GM23338 (cell line): ENCODE results near the gene C4orf54. TPM values are rescaled to one million over a fixed set of nuclear protein-coding genes. Genes with fewer than 3 reads are reported as not detected.

Experiments
- ATAC-seq: fragments of 200-7000 bp; cut with Tn5 transposase; 3 replicates; pipeline ENCODE4 v1.9.1; 2020
- DNase-seq: peaks from one replicate; pipeline ENCODE4 v3.0.0-alpha.2; 2015; ENCODE audit warnings: low spot score
- H2AFZ ChIP-seq: fragments of 200-600 bp; sonication (generic); 2 replicates; pipeline ENCODE4 v1.8.0; 2016; ENCODE audit warnings: antibody characterized with exemption, mild to moderate bottlenecking, moderate library complexity
- H3F3A ChIP-seq: fragments of 200-600 bp; sonication (generic); replicated peaks from 2 replicates; pipeline ENCODE4 v1.8.0; 2017; ENCODE audit warnings: antibody characterized with exemption, mixed run types, low read depth
- H3K27ac ChIP-seq: fragments of 200-600 bp; sonication (generic); 2 replicates; pipeline ENCODE4 v1.6.1; 2016; ENCODE audit warnings: low read depth
- H3K27me3 ChIP-seq: fragments of 200-600 bp; sonication (generic); 2 replicates; pipeline ENCODE4 v1.8.0; 2016; ENCODE audit warnings: mild to moderate bottlenecking, mixed run types, moderate library complexity; ENCODE audit not compliant: insufficient read depth
- H3K36me3 ChIP-seq: fragments of 200-600 bp; sonication (generic); 2 replicates; pipeline ENCODE4 v1.8.0; 2016; ENCODE audit warnings: mild to moderate bottlenecking; ENCODE audit not compliant: insufficient read depth
- H3K4me1 ChIP-seq: fragments of 200-600 bp; sonication (generic); 2 replicates; pipeline ENCODE4 v1.8.0; 2016; ENCODE audit warnings: mild to moderate bottlenecking, moderate library complexity; ENCODE audit not compliant: insufficient read depth
- H3K4me2 ChIP-seq: fragments of 200-600 bp; sonication (generic); 2 replicates; pipeline ENCODE4 v1.7.1; 2017; ENCODE audit warnings: mixed run types
- H3K4me3 ChIP-seq: fragments of 200-600 bp; sonication (generic); 2 replicates; pipeline ENCODE4 v1.6.1; 2016; ENCODE audit warnings: mixed run types
- H3K79me2 ChIP-seq: fragments of 200-600 bp; sonication (generic); replicated peaks from 2 replicates; pipeline ENCODE4 v1.8.0; 2017; ENCODE audit warnings: mild to moderate bottlenecking; ENCODE audit not compliant: insufficient read depth
- H3K9me2 ChIP-seq: fragments of 200-600 bp; sonication (generic); 2 replicates; pipeline ENCODE4 v1.8.0; 2017; ENCODE audit not compliant: insufficient read depth
- H4K20me1 ChIP-seq: fragments of 200-600 bp; sonication (generic); replicated peaks from 2 replicates; pipeline ENCODE4 v1.8.0; 2017; ENCODE audit warnings: mild to moderate bottlenecking; ENCODE audit not compliant: insufficient read depth
- H3K27ac Mint-ChIP-seq: 2 replicates; pipeline ENCODE4 v1.8.0; 2020; ENCODE audit warnings: inconsistent platforms, mild to moderate bottlenecking, moderate library complexity, mixed read lengths
- H3K27me3 Mint-ChIP-seq: 3 replicates; pipeline ENCODE4 v1.8.0; 2022; ENCODE audit warnings: low read depth, mild to moderate bottlenecking, moderate library complexity, mixed read lengths, inconsistent platforms; ENCODE audit not compliant: insufficient read depth, poor library complexity
- H3K36me3 Mint-ChIP-seq: 3 replicates; pipeline ENCODE4 v1.8.0; 2021; ENCODE audit warnings: low read depth, mild to moderate bottlenecking, inconsistent platforms, moderate library complexity, mixed read lengths
- H3K4me1 Mint-ChIP-seq: 3 replicates; pipeline ENCODE4 v1.8.0; 2020; ENCODE audit warnings: mild to moderate bottlenecking, inconsistent platforms, mixed read lengths
- H3K4me3 Mint-ChIP-seq: 3 replicates; pipeline ENCODE4 v1.8.0; 2021; ENCODE audit warnings: moderate library complexity, mild to moderate bottlenecking, inconsistent platforms, mixed read lengths
- H3K9me3 Mint-ChIP-seq: 3 replicates; pipeline ENCODE4 v1.8.0; 2020; ENCODE audit warnings: moderate library complexity, mild to moderate bottlenecking, inconsistent platforms, mixed read lengths
- CREB1 ChIP-seq: fragments of 250-450 bp; sonication (Bioruptor Pico); IDR thresholded peaks from 2 replicates; pipeline ENCODE4 v1.5.0; 2020; ENCODE audit warnings: low read depth, mild to moderate bottlenecking, moderate library complexity
- EZH2phosphoT487 ChIP-seq: fragments of 200-600 bp; sonication (generic); IDR thresholded peaks from one replicate; pipeline ENCODE4 v1.8.1; 2018; ENCODE audit warnings: antibody characterized with exemption; ENCODE audit not compliant: unreplicated experiment
- JUNB ChIP-seq: IDR thresholded peaks from one replicate; pipeline ENCODE4 v1.6.1; 2016; ENCODE audit warnings: antibody characterized with exemption; ENCODE audit not compliant: unreplicated experiment
- NANOG ChIP-seq: IDR thresholded peaks from 2 replicates; pipeline ENCODE4 v1.6.1; 2016; ENCODE audit warnings: antibody characterized with exemption, borderline replicate concordance
- POLR2AphosphoS5 ChIP-seq: IDR thresholded peaks from 2 replicates; pipeline ENCODE4 v1.6.1; 2016; ENCODE audit warnings: antibody characterized with exemption, low read depth
- REST ChIP-seq: IDR thresholded peaks from one replicate; pipeline ENCODE4 v1.6.1; 2018; ENCODE audit warnings: antibody characterized with exemption; ENCODE audit not compliant: unreplicated experiment
- polyA plus RNA-seq: library from polyadenylated mRNA; unstranded; fragments of >200 nt; fragmentation: Nextera tagmentation; extraction: Ambion mirVana; gene quantifications from 2 replicates; pipeline ENCODE4 v1.2.1, GENCODE V29; 2016
- total RNA-seq: library from RNA; depleted of rRNA; stranded (reverse); fragments of >200 nt; shearing (Covaris generic); gene quantifications from 2 replicates; pipeline ENCODE4 v1.2.3, GENCODE V29; 2014
- TF ChIP-seq, protein P1 (sequence below), 2 experiments: fragments of 200-600 bp in 1 of 2; sonication (generic) in 1 of 2; conservative IDR thresholded peaks; 2 replicates each; pipeline versions ENCODE4 v1.5.1 to v1.6.1; 2016 to 2017; ENCODE audit warnings: antibody characterized with exemption in 2 of 2, low read depth in 2 of 2, mild to moderate bottlenecking in 2 of 2, moderate library complexity in 1 of 2
- TF ChIP-seq, protein P2 (sequence below): IDR thresholded peaks from 2 replicates; pipeline ENCODE4 v1.6.1; 2016; ENCODE audit warnings: antibody characterized with exemption

The C4orf54 gene
- total and polyA plus RNA-seq, 2 experiments from 2014 or later: 0.03 TPM; not detected in 1

GRCh38 chr4:99683895-99684294, 26.3 kb upstream of the C4orf54 start (continued):
- no peak for TF ChIP-seq REST

DNA sequence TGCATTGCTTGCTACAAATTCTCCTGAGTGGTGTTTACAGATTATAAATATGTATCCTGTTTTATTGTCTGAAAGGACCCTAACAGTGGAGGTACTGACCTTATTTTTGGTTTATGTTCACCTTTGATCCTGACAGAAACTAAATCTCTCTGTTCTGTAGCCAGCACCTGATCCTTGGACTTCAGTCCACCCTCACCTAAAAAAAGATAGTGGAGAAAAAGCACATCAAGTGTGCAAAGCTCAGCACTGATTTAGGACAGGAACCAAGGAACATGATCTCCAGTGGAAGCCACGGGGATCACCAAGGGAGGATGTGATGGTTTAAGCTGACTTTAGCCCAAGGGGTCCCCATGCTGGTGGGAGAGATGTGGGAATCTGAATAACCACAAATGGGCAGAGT, 22.3 kb upstream of the C4orf54 start:
- Histone ChIP-seq H2AFZ (no peak overlapping the region), H3K27me3 (no peaks in the 10 kb centered on the region), H3K27ac (no peak overlapping the region), H3F3A (no peaks in the 10 kb centered on the region), H3K4me2 (no peak overlapping the region), H3K36me3 (no peaks in the 10 kb centered on the region), H3K79me2 (no peaks in the 10 kb centered on the region), H3K4me1 (peaks cover 7% of the 10 kb centered on the region; the same call in 1 of the 2 replicates), H4K20me1 (no peaks in the 10 kb centered on the region), H3K9me2 (0 out of 2 replicates have a peak, but pooled peaks cover 4% of the 10 kb centered on the region), H3K4me3 (no peak overlapping the region)
- H3K4me3 Mint-ChIP-seq: no peak overlapping the region
- DNase-seq (no peak), ATAC-seq (no peak)
- H3K9me3 Mint-ChIP-seq: no peaks in the 10 kb centered on the region; the same call in 2 of the 3 replicates
- no peaks in the 10 kb centered on the region for H3K27me3 Mint-ChIP-seq
- no peak overlapping the region for H3K27ac Mint-ChIP-seq
- H3K4me1 Mint-ChIP-seq: peaks cover 5% of the 10 kb centered on the region; the same call in 2 of the 3 replicates
- H3K36me3 Mint-ChIP-seq: no peaks in the 10 kb centered on the region
- TF ChIP-seq REST: no peak
- TF ChIP-seq, protein P1, sequence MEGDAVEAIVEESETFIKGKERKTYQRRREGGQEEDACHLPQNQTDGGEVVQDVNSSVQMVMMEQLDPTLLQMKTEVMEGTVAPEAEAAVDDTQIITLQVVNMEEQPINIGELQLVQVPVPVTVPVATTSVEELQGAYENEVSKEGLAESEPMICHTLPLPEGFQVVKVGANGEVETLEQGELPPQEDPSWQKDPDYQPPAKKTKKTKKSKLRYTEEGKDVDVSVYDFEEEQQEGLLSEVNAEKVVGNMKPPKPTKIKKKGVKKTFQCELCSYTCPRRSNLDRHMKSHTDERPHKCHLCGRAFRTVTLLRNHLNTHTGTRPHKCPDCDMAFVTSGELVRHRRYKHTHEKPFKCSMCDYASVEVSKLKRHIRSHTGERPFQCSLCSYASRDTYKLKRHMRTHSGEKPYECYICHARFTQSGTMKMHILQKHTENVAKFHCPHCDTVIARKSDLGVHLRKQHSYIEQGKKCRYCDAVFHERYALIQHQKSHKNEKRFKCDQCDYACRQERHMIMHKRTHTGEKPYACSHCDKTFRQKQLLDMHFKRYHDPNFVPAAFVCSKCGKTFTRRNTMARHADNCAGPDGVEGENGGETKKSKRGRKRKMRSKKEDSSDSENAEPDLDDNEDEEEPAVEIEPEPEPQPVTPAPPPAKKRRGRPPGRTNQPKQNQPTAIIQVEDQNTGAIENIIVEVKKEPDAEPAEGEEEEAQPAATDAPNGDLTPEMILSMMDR (conservative IDR thresholded peaks at IDR 0.05; ENCODE audit: low read depth in 2 of 2): no peak
- TF ChIP-seq POLR2AphosphoS5: no peak
- no peak for TF ChIP-seq EZH2phosphoT487
- TF ChIP-seq NANOG: no peak
- TF ChIP-seq CREB1 (CRISPR knock-in tag): no peak
- TF ChIP-seq, protein P2, sequence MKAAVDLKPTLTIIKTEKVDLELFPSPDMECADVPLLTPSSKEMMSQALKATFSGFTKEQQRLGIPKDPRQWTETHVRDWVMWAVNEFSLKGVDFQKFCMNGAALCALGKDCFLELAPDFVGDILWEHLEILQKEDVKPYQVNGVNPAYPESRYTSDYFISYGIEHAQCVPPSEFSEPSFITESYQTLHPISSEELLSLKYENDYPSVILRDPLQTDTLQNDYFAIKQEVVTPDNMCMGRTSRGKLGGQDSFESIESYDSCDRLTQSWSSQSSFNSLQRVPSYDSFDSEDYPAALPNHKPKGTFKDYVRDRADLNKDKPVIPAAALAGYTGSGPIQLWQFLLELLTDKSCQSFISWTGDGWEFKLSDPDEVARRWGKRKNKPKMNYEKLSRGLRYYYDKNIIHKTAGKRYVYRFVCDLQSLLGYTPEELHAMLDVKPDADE: no peak
- no peak for TF ChIP-seq JUNB
